Stomach (tissue), 4 donors: ENCODE results near the gene ENTR1.

Experiments
- CTCF ChIP-seq, 7 experiments: fragments of 450-650 bp in 4 of 7; fragments of 200-600 bp in 3 of 7; sonication (generic) in 3 of 7; IDR thresholded peaks; one replicate each; pipeline ENCODE4 v1.5.1; 2016 to 2019; ENCODE audit warnings: antibody characterized with exemption in 7 of 7, control low read depth in 2 of 7, mild to moderate bottlenecking in 1 of 7
- POLR2A ChIP-seq, 4 donors: fragments of 450-650 bp; IDR thresholded peaks; one replicate each; pipeline ENCODE4 v1.6.1; 2016; ENCODE audit warnings: antibody characterized with exemption in 4 of 4, control low read depth in 2 of 4, mild to moderate bottlenecking in 1 of 4, moderate library complexity in 1 of 4

- TF ChIP-seq CTCF (IDR thresholded peaks at IDR 0.05) = no peak
- TF ChIP-seq POLR2A (IDR thresholded peaks at IDR 0.05) = no peak
These were observed 608 bp downstream of the ENTR1 start for GRCh38 chr9:136409557-136410455.
